K562 (cell line): ENCODE results near the gene ATL3.

Experiments
- BDP1 ChIP-seq: IDR thresholded peaks from 3 replicates; pipeline ENCODE4 v1.6.1; 2011; ENCODE audit not compliant: insufficient read length, insufficient read depth
- CAMTA2 ChIP-seq: fragments of 250-450 bp; sonication (Bioruptor Pico); conservative IDR thresholded peaks from 2 replicates; pipeline ENCODE4 v1.5.1; 2022
- LEF1 ChIP-seq: fragments of 450-650 bp; IDR thresholded peaks from 2 replicates; pipeline ENCODE4 v1.6.1; 2016; ENCODE audit warnings: mild to moderate bottlenecking
- RFX7 ChIP-seq: fragments of 250-450 bp; sonication (Bioruptor Pico); IDR thresholded peaks from 2 replicates; pipeline ENCODE4 v1.5.1; 2021; ENCODE audit warnings: mild to moderate bottlenecking
- ZNF408 ChIP-seq: fragments of 250-450 bp; sonication (Bioruptor Pico); IDR thresholded peaks from 2 replicates; pipeline ENCODE4 v1.4.0; 2020; ENCODE audit warnings: low read depth, mild to moderate bottlenecking, moderate library complexity
- ZNF766 ChIP-seq: fragments of 200-800 bp; sonication (Bioruptor generic); conservative IDR thresholded peaks from 2 replicates; pipeline ENCODE4 v1.6.1; 2016; ENCODE audit warnings: missing genetic modification characterization, missing compliant biosample characterization
- TF ChIP-seq, protein P1 (sequence below): fragments of 450-650 bp; IDR thresholded peaks from 2 replicates; pipeline ENCODE4 v1.6.1; 2016; ENCODE audit warnings: low read depth
- TF ChIP-seq, protein P2 (sequence below): sonication (generic); formaldehyde crosslinking; IDR thresholded peaks from 2 replicates; pipeline ENCODE4 v1.8.1; 2023; ENCODE audit warnings: mild to moderate bottlenecking, missing genetic modification reagents

DNA sequence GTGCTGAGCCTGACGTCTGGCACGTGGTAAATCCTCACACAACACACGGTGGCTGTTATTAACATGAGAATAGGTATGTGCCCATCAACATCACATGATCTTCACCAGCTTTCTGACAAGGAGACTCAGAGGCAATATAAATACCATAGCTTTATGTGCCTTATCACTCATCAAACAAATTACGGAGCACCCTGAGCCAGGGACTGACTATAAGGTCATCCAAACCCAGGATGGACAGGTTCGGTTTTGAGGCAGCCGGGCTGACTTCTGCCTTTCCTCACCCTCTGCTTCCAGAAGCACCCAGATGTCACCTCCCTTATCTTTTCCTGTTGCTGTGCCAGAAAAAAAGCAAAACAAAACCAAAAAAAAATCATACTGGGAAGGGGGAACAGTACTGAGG is 51.2 kb downstream of the ATL3 start:
- TF ChIP-seq CAMTA2 (CRISPR knock-in tag) = no peak
- TF ChIP-seq ZNF408 = no peak
- TF ChIP-seq LEF1 = no peak
- TF ChIP-seq, protein P1, sequence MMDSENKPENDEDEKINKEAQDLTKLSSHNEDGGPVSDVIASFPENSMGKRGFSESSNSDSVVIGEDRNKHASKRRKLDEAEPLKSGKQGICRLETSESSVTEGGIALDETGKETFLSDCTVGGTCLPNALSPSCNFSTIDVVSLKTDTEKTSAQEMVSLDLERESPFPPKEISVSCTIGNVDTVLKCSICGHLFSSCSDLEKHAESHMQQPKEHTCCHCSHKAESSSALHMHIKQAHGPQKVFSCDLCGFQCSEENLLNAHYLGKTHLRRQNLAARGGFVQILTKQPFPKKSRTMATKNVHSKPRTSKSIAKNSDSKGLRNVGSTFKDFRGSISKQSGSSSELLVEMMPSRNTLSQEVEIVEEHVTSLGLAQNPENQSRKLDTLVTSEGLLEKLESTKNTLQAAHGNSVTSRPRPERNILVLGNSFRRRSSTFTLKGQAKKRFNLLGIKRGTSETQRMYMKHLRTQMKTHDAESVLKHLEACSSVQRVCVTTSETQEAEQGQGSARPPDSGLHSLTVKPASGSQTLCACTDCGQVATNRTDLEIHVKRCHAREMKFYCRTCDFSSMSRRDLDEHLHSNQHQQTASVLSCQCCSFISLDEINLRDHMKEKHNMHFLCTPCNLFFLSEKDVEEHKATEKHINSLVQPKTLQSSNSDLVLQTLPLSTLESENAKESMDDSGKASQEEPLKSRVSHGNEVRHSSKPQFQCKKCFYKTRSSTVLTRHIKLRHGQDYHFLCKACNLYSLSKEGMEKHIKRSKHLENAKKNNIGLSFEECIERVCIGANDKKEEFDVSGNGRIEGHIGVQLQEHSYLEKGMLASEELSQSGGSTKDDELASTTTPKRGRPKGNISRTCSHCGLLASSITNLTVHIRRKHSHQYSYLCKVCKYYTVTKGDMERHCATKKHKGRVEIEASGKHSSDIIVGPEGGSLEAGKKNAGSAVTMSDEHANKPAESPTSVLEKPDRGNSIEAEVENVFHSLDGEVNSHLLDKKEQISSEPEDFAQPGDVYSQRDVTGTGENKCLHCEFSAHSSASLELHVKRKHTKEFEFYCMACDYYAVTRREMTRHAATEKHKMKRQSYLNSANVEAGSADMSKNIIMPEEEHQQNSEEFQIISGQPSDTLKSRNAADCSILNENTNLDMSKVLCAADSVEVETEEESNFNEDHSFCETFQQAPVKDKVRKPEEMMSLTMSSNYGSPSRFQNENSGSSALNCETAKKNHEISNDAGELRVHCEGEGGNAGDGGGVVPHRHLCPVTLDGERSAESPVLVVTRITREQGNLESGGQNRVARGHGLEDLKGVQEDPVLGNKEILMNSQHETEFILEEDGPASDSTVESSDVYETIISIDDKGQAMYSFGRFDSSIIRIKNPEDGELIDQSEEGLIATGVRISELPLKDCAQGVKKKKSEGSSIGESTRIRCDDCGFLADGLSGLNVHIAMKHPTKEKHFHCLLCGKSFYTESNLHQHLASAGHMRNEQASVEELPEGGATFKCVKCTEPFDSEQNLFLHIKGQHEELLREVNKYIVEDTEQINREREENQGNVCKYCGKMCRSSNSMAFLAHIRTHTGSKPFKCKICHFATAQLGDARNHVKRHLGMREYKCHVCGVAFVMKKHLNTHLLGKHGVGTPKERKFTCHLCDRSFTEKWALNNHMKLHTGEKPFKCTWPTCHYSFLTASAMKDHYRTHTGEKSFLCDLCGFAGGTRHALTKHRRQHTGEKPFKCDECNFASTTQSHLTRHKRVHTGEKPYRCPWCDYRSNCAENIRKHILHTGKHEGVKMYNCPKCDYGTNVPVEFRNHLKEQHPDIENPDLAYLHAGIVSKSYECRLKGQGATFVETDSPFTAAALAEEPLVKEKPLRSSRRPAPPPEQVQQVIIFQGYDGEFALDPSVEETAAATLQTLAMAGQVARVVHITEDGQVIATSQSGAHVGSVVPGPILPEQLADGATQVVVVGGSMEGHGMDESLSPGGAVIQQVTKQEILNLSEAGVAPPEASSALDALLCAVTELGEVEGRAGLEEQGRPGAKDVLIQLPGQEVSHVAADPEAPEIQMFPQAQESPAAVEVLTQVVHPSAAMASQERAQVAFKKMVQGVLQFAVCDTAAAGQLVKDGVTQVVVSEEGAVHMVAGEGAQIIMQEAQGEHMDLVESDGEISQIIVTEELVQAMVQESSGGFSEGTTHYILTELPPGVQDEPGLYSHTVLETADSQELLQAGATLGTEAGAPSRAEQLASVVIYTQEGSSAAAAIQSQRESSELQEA = no peak
- no peak for TF ChIP-seq BDP1
- TF ChIP-seq RFX7 (CRISPR knock-in tag) = no peak
- TF ChIP-seq, protein P2, sequence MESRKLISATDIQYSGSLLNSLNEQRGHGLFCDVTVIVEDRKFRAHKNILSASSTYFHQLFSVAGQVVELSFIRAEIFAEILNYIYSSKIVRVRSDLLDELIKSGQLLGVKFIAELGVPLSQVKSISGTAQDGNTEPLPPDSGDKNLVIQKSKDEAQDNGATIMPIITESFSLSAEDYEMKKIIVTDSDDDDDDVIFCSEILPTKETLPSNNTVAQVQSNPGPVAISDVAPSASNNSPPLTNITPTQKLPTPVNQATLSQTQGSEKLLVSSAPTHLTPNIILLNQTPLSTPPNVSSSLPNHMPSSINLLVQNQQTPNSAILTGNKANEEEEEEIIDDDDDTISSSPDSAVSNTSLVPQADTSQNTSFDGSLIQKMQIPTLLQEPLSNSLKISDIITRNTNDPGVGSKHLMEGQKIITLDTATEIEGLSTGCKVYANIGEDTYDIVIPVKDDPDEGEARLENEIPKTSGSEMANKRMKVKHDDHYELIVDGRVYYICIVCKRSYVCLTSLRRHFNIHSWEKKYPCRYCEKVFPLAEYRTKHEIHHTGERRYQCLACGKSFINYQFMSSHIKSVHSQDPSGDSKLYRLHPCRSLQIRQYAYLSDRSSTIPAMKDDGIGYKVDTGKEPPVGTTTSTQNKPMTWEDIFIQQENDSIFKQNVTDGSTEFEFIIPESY = no peak
- no peak for TF ChIP-seq ZNF766
